Activated CD8-positive, alpha-beta memory T cell treated with anti-CD3 and anti-CD28 coated beads for 36 hours (primary cell): ENCODE measurements around the gene TRIM5. TPM values are rescaled to one million over a fixed set of nuclear protein-coding genes. Genes with fewer than 3 reads are reported as not detected.

Experiments
- CTCF ChIA-PET: fragments of 350-600 bp; sonication (Branson Sonifier 250); formaldehyde crosslinking; loops from one replicate; lab custom pipeline; 2021; ENCODE audit warnings: antibody characterized with exemption; lab: Charles Lee
- POLR2A ChIA-PET: fragments of 350-600 bp; sonication (Branson Sonifier 250); formaldehyde crosslinking; loops from one replicate; lab custom pipeline; 2021; ENCODE audit warnings: antibody characterized with exemption; lab: Charles Lee
- total RNA-seq, 2 experiments: library from RNA; stranded (reverse); gene quantifications; one replicate each; pipeline ENCODE4 v1.2.3, GENCODE V29; 2021

The TRIM5 gene
- total RNA-seq, 2 experiments from 2014 or later = 5.6 to 6.1 TPM

DNA sequence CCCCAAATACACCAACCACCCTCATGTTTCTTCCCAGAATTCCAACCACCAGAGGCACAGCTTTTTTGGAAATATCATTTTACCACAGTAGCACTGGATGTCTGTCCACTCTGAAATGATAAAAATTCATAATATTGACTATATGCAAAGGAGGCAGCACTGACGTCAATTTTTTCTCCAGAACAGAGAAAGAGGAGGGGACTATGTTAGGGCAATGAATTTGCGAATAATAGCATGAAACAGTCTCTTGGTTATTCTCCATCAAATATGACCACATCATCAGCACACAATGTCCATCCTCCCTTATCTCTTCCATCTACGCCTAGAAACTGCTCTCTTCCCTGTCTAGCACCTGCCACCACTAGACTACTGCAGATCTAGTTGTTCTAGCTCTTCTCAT, 38.7 kb downstream of the TRIM5 start:
- ChIA-PET CTCF (no interaction called here), POLR2A (interaction anchor here (1.4 kb wide), 1 partner anchor 38 kb away, joined by 5 read pairs; the partner anchor contains the start of gene TRIM5)

DNA sequence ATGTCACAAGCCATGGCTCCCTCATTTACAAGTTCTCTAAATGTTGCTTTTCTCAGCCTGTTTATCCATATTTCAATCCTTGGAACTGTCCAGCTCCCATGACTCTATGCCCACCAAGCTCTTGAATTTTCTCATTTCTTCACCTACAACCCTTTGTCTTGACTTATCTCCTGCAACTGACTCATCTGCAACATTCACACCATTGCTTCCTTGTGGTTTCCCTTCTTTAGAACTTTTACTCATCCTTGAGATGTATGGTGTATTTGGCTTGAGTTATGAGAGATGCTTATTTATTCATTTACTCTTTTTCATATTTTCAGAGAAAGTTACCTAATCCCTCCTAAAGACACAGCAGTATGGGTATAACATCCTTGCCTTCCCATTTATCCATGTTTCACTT, 41.3 kb downstream of the TRIM5 start:
- CTCF ChIA-PET = no interaction called here

DNA sequence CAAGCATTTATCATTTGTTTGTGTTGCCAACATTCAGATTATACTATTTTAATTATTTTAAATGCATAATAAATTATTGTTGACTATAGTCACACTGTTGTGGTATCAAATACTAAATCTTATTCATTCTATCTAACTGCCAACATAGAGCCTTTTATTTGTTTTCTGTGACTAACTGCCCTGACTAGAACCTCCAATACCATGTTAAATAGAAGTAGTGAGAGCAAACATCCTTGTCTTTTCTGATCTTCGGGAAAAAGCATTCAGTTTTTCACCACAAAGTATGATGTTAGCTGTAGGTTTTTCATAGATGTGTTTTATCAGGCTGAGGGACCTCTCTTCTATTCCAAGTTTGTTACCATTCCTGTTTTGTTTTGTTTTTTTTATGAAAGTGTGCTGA, 44.9 kb downstream of the TRIM5 start:
- POLR2A ChIA-PET = no interaction called here
- CTCF ChIA-PET = no interaction called here

More for the DNA sequence above, 41.3 kb downstream of the TRIM5 start:
- POLR2A ChIA-PET = no interaction called here

DNA sequence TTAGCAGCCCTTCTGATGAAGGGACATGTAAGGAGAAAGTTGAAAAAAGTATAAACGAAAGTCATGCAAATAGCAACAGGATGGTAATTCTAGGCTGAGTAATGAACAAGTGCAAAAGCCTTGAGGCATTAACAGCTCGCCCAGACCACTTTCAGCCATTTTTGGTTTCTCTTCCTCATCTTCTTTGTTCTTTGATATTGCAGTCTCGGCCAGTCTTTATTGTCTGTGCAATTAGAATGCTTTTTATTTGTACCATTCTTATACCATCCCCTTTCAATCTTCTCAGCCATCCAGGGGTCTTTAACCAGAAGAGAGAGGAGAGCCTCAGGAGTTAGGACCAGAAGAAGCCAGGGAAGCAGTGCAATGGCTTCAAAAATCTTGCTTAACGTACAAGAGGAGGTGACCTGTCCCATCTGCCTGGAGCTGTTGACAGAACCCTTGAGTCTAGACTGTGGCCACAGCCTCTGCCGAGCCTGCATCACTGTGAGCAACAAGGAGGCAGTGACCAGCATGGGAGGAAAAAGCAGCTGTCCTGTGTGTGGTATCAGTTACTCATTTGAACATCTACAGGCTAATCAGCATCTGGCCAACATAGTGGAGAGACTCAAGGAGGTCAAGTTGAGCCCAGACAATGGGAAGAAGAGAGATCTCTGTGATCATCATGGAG, 52.8 kb downstream of the TRIM5 start:
- ChIA-PET CTCF (no interaction called here), POLR2A (no interaction called here)

DNA sequence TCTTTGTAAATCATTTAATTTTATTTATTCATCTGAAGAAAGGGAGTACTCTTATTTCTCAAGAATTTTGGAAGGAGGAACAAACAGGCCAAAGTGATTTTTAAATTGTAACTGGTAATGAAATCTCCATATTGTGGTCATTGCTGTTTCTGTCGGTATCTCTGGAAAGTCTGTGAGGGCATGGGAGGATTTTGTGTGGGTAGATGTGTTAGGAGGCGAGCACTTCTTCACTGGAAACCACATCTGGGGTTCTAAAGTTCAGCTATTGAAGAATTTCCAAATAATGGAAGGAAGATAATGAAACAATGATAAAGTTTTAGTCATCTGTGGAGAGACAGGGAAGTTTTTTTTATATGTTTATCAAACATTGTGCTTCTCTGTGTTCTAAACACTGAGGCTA, 53.5 kb downstream of the TRIM5 start:
- ChIA-PET CTCF (no interaction called here), POLR2A (no interaction called here)

DNA sequence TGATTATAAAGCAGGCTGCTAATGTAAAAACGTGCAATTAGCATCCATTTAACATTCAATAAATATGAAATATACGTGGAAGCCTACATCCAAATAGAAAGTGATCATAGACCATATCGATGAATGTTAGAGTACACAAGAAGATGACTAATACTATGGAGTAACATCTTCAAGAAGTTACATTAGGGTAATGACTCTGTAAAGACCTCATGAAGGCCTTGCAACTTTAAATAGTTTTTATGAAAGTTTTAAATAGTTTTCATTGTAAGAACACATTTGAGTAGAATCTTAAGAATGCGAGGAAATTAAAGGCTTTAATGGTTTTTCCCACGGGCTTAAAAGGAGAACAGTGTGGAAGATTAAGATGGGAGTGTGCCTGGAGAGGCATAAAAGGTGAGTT, 58.7 kb downstream of the TRIM5 start:
- POLR2A ChIA-PET = no interaction called here
- CTCF ChIA-PET = no interaction called here

DNA sequence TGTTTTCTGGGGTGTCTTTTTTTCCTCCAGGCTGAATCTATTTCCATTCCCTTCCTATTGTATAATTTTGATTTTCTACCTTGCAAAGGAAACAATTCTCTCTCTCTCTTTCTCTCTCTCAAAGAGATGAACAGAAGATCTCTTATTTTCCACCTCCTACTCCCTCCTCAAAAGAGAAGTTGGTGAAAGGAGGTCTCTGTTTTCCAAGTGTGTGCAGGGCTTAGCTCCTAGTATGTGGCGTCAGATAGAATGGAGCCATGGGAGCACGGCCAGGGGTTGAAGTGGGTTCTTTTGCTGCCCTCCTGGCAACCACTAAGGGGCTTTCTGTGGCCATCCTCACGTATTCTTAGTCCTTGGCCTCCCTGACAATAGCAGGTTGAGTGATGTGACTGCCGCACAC, 59.6 kb downstream of the TRIM5 start:
- CTCF ChIA-PET = interaction anchor here (0.9 kb wide), 1 partner anchor 754 kb away, joined by 3 read pairs; no protein-coding TSS in a partner anchor
- POLR2A ChIA-PET = no interaction called here

DNA sequence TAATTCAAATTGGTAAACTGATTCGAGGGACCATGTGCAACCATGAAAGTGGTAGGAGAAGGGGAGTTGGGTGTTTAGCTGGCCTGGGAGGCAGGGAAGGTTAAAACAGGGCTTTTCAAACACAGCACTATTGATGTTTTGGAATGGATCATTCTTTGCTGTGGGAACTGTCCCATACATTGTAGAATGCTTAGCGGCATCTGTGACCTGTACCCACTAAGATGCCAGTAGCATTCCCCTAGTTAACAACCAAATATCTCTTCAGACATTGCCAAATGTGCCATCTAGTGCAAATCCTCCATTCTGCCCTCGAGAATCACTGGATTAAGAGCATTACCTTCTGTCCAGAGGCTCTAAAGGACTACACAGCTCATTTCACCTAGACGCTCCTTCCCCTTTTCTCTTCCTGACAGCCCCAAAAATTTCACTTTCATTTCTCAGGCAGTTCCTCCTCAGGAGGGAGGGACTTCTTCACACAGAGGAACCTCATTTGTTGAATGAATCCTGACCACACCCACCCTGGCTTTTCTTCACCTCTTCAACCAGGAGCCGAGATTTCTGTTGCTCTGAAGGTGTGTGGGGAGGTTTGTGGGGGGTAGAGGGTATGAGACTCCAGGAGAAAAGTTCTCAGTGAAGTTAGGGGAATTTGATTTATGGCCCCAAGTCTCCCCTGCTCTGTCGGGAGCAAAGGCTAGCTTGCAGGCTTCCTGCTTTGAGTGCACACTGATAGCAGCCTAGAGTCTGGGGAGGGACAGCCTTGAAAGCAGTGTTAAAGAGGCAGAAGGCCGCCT, 60.2 kb downstream of the TRIM5 start, which contains the start of gene TRIM34:
TSS of gene TRIM34 (plus strand) at position 513 of the 791 bp plus-strand sequence. CDS start 7,331 bp downstream, outside the sequence.
- CTCF ChIA-PET = interaction anchor here (0.9 kb wide), 1 partner anchor 754 kb away, joined by 3 read pairs; no protein-coding TSS in a partner anchor
- POLR2A ChIA-PET = no interaction called here

DNA sequence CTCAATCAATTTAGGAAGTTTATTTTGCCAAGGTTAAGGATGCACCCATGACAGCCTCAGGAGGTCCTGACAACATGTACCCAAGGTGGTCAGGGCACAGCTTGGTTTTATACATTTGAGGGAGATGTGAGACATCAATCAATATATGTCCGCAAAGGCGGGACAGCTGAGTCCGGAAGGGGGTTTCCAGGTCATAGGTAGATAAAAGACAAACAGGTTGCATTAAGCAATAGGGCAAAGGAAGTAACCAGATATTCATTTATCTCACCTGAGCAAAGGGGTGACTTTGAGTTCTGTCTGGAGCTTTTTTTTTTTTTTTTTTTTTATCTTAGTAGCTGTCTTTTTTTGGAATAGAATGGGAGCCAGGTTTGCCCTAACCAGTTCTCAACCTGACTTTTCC, 62.1 kb downstream of the TRIM5 start:
- CTCF ChIA-PET = interaction anchor here (0.7 kb wide), 3 partner anchors 8 to 182 kb away, joined by 3 to 4 read pairs (median 4); no protein-coding TSS in a partner anchor

DNA sequence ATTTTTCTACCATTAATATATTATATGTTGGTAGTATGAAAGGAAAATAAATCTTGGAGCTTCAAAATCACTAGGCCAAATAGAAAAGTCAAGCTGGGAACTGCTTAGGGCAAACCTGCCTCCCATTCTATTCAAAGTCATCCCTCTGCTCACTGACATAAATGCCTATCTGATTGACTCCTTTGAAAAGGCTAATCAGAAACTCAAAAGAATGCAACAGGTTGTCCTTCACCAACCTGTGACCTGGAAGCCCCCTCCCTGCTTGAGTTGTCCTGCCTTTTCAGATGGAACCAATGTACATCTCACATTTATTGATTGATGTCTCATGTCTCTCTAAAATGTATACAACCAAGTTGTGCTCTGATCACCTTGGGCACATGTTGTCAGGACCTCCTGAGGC, 63.3 kb downstream of the TRIM5 start:
- CTCF ChIA-PET = no interaction called here
- POLR2A ChIA-PET = no interaction called here

More for the DNA sequence above, 62.1 kb downstream of the TRIM5 start:
- POLR2A ChIA-PET = no interaction called here

DNA sequence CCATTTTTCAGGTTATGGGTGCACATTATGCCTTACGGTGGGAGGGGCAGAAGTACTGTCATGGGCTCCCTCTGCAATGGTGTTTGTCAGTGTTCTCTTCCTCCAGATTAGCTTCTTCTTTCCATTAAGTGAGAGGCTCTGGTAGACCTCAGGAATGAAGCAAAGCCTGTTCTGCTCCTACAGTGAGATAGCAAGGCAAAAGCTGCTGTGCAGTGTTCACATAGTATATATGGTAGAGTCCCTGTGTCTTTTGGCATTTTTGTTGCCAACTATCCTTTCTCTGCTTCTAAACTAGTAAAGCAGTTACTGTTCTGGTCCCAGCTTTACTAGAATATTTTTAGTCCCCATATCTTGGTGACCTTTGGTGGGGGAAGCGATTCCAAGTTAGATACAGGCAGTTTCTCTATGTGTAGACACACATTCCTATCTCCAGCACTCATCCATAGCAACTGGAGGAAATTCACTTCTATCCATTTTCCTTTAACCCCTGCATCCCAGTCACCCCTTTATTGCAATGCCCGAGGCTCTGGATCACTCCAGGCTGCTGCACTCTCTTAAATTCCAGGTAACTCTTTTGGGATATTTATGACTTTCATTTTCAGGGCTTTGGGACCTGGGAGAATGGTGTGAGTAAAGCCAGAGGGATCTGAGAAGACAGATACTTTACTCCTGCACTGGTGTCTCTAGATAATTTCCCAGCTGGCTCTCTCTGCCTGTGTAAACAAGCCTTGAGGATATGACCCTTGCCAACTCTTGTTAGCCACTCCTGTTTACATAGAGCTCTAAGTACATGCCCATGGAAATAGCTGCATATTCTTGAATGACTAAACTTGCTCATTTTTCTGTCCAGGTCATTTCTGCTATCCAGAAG, 64.0 kb downstream of the TRIM5 start:
- POLR2A ChIA-PET = no interaction called here
- CTCF ChIA-PET = no interaction called here

DNA sequence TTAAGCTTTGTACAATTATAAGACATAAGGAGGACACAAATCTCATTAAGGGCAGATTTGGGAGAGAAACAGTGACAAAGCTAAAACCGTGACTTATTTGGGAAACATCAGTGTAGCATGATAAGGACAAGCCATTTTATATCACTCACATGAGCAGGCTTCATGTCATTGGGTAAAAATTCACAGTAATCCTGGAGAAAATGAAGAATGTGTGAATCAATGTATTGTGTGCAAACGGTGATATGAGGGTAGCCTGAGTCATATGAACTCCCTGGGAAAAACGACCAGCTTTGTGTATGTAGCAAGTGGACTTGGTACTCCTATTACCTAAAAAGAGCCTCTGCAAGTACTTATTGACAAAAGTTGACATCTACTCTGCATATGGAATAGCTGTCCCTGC, 66.1 kb downstream of the TRIM5 start:
- POLR2A ChIA-PET = no interaction called here

More for the DNA sequence above, 66.1 kb downstream of the TRIM5 start:
- CTCF ChIA-PET = interaction anchor here (0.5 kb wide), 1 partner anchor 75 kb away, joined by 3 read pairs; no protein-coding TSS in a partner anchor

Other genes starting within 250 kb of the TRIM5 start
- gene OR51I1, start 243.6 kb downstream of the TRIM5 start, total RNA-seq = not detected
- gene OR51I2, start 235.8 kb downstream of the TRIM5 start, total RNA-seq = not detected
- not detected for gene OR52D1, start 196.4 kb downstream of the TRIM5 start, total RNA-seq
- gene UBQLN3, start 175.1 kb downstream of the TRIM5 start, total RNA-seq = not detected
- gene UBQLNL, start 168.4 kb downstream of the TRIM5 start, total RNA-seq = under 1 TPM in 1 of 2 experiments, not detected in 1; 0.10 TPM
- not detected for gene OR52H1, start 136.5 kb downstream of the TRIM5 start, total RNA-seq
- not detected for gene OR52B6, start 104.2 kb downstream of the TRIM5 start, total RNA-seq
- gene TRIM6, start 88.4 kb downstream of the TRIM5 start, total RNA-seq = under 1 TPM; 0.23 to 0.44 TPM
- 1 to 10 TPM; 3.6 to 4.8 TPM for gene TRIM34, start 60.1 kb downstream of the TRIM5 start, total RNA-seq
- gene TRIM22, start 4.7 kb upstream of the TRIM5 start, total RNA-seq = 10 to 100 TPM; 67.9 to 68.5 TPM
- gene OR56B1, start 51.4 kb upstream of the TRIM5 start, total RNA-seq = not detected
- gene OR52N4, start 69.2 kb upstream of the TRIM5 start, total RNA-seq = under 1 TPM in 1 of 2 experiments, not detected in 1; 0.21 TPM
- gene OR52N5, start 98.3 kb upstream of the TRIM5 start, total RNA-seq = not detected
- gene OR52N1, start 106.2 kb upstream of the TRIM5 start, total RNA-seq = not detected
- gene OR52N2, start 123.8 kb upstream of the TRIM5 start, total RNA-seq = not detected
- not detected for gene OR52E6, start 156.8 kb upstream of the TRIM5 start, total RNA-seq
- gene OR52E8, start 172.6 kb upstream of the TRIM5 start, total RNA-seq = not detected
- not detected for gene OR52E4, start 195.6 kb upstream of the TRIM5 start, total RNA-seq
- gene OR52E5, start 208.1 kb upstream of the TRIM5 start, total RNA-seq = not detected